K562 (cell line): Measurements from ENCODE around the gene SERGEF. TPM values are rescaled to one million over a fixed set of nuclear protein-coding genes. Genes with fewer than 3 reads are reported as not detected.

Source experiments
- ATAC-seq: fragments of 200-7000 bp; cut with Tn5 transposase; 3 replicates; pipeline ENCODE4 v1.9.1; 2020; ENCODE audit warnings: moderate library complexity
- BruUV-seq: library from RNA; stranded (reverse); fragments of 400-500 nt; replicated peaks from 2 replicates; lab custom pipeline; 2021; lab: Mats Ljungman, UMichigan
- CTCF ChIA-PET: fragments of 300-600 bp; formaldehyde crosslinking; extraction: SDS; loops from one replicate; lab custom pipeline; 2021; ENCODE audit warnings: low intra/inter-chr PET ratio; lab: Yijun Ruan, JAX
- POLR2A ChIA-PET: fragments of 300-600, 350-650 bp; sonication (Branson Sonifier 250); formaldehyde crosslinking; extraction: SDS; loops from one replicate; lab custom pipeline; 2021; ENCODE audit warnings: antibody characterized with exemption, inconsistent platforms; lab: Yijun Ruan, JAX
- DNase-seq, 4 experiments: peaks; one replicate each; pipeline versions ENCODE4 v3.0.0 to v3.0.0-alpha.2; 2011 to 2018; ENCODE audit warnings: low spot score in 3 of 4, mixed read lengths in 3 of 4; ENCODE audit errors: extremely low read depth in 1 of 4
- FAIRE-seq: peaks from 2 replicates; lab custom pipeline; 2011; peaks lifted over from hg19 to GRCh38; lab: Jason Lieb, UNC
- H2AFZ ChIP-seq: 2 replicates; pipeline ENCODE4 v1.6.0; 2011; ENCODE audit warnings: low read depth, low read length, control low read depth, inconsistent platforms
- H3K27ac ChIP-seq: fragments of 200-600 bp; 3 replicates; pipeline ENCODE4 v1.8.0; 2011; ENCODE audit warnings: low read depth, mild to moderate bottlenecking, control low read depth, inconsistent platforms, low read length, moderate library complexity, mixed read lengths; ENCODE audit errors: extremely low read depth
- H3K27me3 ChIP-seq, 2 experiments: fragments of 300-600 bp in 1 of 2; 2 replicates in 1 of 2; 3 replicates in 1 of 2; pipeline versions ENCODE4 v1.6.0 to v1.8.0; 2011; ENCODE audit warnings: inconsistent platforms in 2 of 2, low read length in 2 of 2, mild to moderate bottlenecking in 1 of 2, mixed read lengths in 1 of 2, moderate library complexity in 1 of 2; ENCODE audit not compliant: control insufficient read depth in 2 of 2, insufficient read depth in 2 of 2
- H3K36me3 ChIP-seq: fragments of 300-600 bp; 3 replicates; pipeline ENCODE4 v1.8.0; 2011; ENCODE audit warnings: mild to moderate bottlenecking, low read length, inconsistent platforms; ENCODE audit not compliant: control insufficient read depth, insufficient read depth
- H3K4me1 ChIP-seq, 2 experiments: fragments of 200-600 bp in 1 of 2; replicated peaks in 1 of 2; 2 replicates in 1 of 2; 3 replicates in 1 of 2; pipeline versions ENCODE4 v1.5.1 to v1.8.0; 2011; ENCODE audit warnings: inconsistent platforms in 2 of 2, low read length in 2 of 2, mild to moderate bottlenecking in 1 of 2, mixed read lengths in 1 of 2, moderate library complexity in 1 of 2; ENCODE audit not compliant: control insufficient read depth in 2 of 2, insufficient read depth in 2 of 2
- H3K4me2 ChIP-seq: 2 replicates; pipeline ENCODE4 v1.6.1; 2011; ENCODE audit warnings: low read length, control low read depth, inconsistent platforms, mixed read lengths; ENCODE audit not compliant: insufficient read depth
- H3K4me3 ChIP-seq: fragments of 200-600 bp; sonication (generic), shearing (Covaris generic); 2 replicates; pipeline ENCODE4 v1.5.1; 2016; ENCODE audit warnings: control low read depth, inconsistent platforms
- H3K79me2 ChIP-seq: fragments of 200-600 bp; 3 replicates; pipeline ENCODE4 v1.8.0; 2011; ENCODE audit warnings: low read length, inconsistent platforms; ENCODE audit not compliant: control insufficient read depth, insufficient read depth
- H3K9ac ChIP-seq, 2 experiments: 2 replicates each; pipeline versions ENCODE4 v1.6.0 to v1.6.1; 2011; ENCODE audit warnings: low read depth in 2 of 2, low read length in 2 of 2, control low read depth in 1 of 2, inconsistent platforms in 1 of 2, mild to moderate bottlenecking in 1 of 2, mixed read lengths in 1 of 2; ENCODE audit not compliant: insufficient read depth in 1 of 2
- H3K9me1 ChIP-seq: one replicate; pipeline ENCODE4 v1.6.0; 2011; ENCODE audit warnings: inconsistent platforms, mild to moderate bottlenecking, low read length, moderate library complexity; ENCODE audit not compliant: control insufficient read depth, insufficient read depth
- H3K9me3 ChIP-seq: replicated peaks from 2 replicates; pipeline ENCODE4 v1.5.1; 2011; ENCODE audit warnings: low read depth, low read length, inconsistent platforms; ENCODE audit not compliant: control insufficient read depth, insufficient read depth
- H4K20me1 ChIP-seq: replicated peaks from 2 replicates; pipeline ENCODE4 v1.6.1; 2011; ENCODE audit warnings: low read length, inconsistent platforms, mixed read lengths; ENCODE audit not compliant: control insufficient read depth, insufficient read depth
- BACH1 ChIP-seq: fragments of 200-800 bp; sonication (Bioruptor generic); IDR thresholded peaks from 2 replicates; pipeline ENCODE4 v1.6.1; 2016; ENCODE audit warnings: missing genetic modification characterization, missing compliant biosample characterization
- DDX20 ChIP-seq: fragments of 450-650 bp; IDR thresholded peaks from 2 replicates; pipeline ENCODE4 v1.6.1; 2016; ENCODE audit warnings: missing genetic modification characterization, low read depth, mild to moderate bottlenecking, missing compliant biosample characterization, moderate library complexity
- MEIS2 ChIP-seq: fragments of 450-650 bp; IDR thresholded peaks from 2 replicates; pipeline ENCODE4 v1.6.1; 2014; ENCODE audit warnings: mild to moderate bottlenecking; ENCODE audit not compliant: partially characterized antibody
- PHTF2 ChIP-seq: fragments of 250-450 bp; sonication (Bioruptor Pico); IDR thresholded peaks from 2 replicates; pipeline ENCODE4 v1.5.0; 2021; ENCODE audit warnings: mild to moderate bottlenecking
- ZNF592 ChIP-seq: fragments of 450-650 bp; IDR thresholded peaks from 2 replicates; pipeline ENCODE4 v1.6.1; 2017; ENCODE audit warnings: antibody characterized with exemption, mild to moderate bottlenecking
- in situ Hi-C: fragments of 300-500 bp; cut with MboI; formaldehyde crosslinking; loops from 4 replicates; pipeline ENCODE4 v1.15.0; 2018; ENCODE audit warnings: inconsistent platforms, mixed read lengths
- intact Hi-C: fragments of 100-400 bp; cut with micrococcal nuclease; formaldehyde crosslinking; loops from 2 replicates; pipeline ENCODE4 v1.14.2; 2022
- polyA plus RNA-seq, 8 experiments: library from polyadenylated mRNA; depleted of rRNA in 4 of 8; stranded (reverse) in 5 of 8; unstranded in 3 of 8; fragments of >200 nt; fragmentation: Nextera tagmentation in 2 of 8; fragmentation: Illumina TruSeq in 1 of 8; extraction: Ambion mirVana in 2 of 8; extraction: Trizol in 1 of 8; gene quantifications; 2 replicates each; pipeline versions ENCODE4 v1.2.1 to v1.2.3, GENCODE V29; 2011 to 2014; ENCODE audit warnings: inconsistent platforms in 1 of 8, missing spikeins in 1 of 8
- total RNA-seq, 7 experiments: library from RNA; depleted of rRNA in 6 of 7; stranded (reverse); fragments of >200 nt in 6 of 7; fragmentation: Illumina TruSeq in 2 of 7; extraction: Trizol in 2 of 7; gene quantifications; 2 replicates each; pipeline versions ENCODE4 v1.2.1 to v1.2.3, GENCODE V29; 2011 to 2021; ENCODE audit warnings: low replicate concordance in 1 of 7
- TF ChIP-seq, protein P1 (sequence below): fragments of 450-650 bp; IDR thresholded peaks from 2 replicates; pipeline ENCODE4 v1.6.1; 2016; ENCODE audit warnings: mild to moderate bottlenecking, moderate library complexity

The SERGEF gene
- total and polyA plus RNA-seq, 9 of the 15 experiments (the other 6 are each of a cell fraction or from before 2014, with no cell fraction given), result 10.2 to 28.0 (median 19.9) TPM

GRCh38 chr11:17967661-17968060, 45.2 kb downstream of the SERGEF start:
- no peaks in the 10 kb centered on the region for H3K79me2 ChIP-seq
- no peak for FAIRE-seq
- H3K27ac ChIP-seq, result no peak overlapping the region
- DNase-seq, result no peak
- in situ Hi-C loops (no loop called here), intact Hi-C loops (loop anchor here (10.0 kb wide), 1 partner anchor 63 kb away; no protein-coding TSS in a partner anchor)
- no peak for ATAC-seq
- no peaks in the 10 kb centered on the region for H3K4me1 ChIP-seq
- H4K20me1 ChIP-seq, result no peaks in the 10 kb centered on the region; the same call in 1 of the 2 replicates
- BruUV-seq, result no TSS peak
- no peaks in the 10 kb centered on the region for H3K9me1 ChIP-seq
- ChIA-PET POLR2A (interaction anchor here (1.0 to 1.4 kb wide), 3 partner anchors 11 to 334 kb away, joined by 3 to 4 read pairs (median 3); no protein-coding TSS in a partner anchor), CTCF (no interaction called here)
- H3K9me3 ChIP-seq, result no peaks in the 10 kb centered on the region
- no peak overlapping the region for H3K4me2 ChIP-seq
- no peak overlapping the region for H2AFZ ChIP-seq
- H3K36me3 ChIP-seq, result no peaks in the 10 kb centered on the region; the same call in 2 of the 3 replicates
- no peaks in the 10 kb centered on the region for H3K27me3 ChIP-seq
- no peak overlapping the region for H3K4me3 ChIP-seq
- no peak overlapping the region for H3K9ac ChIP-seq
- TF ChIP-seq MEIS2 (no peak), DDX20 (tag) (no peak), PHTF2 (CRISPR knock-in tag) (no peak), ZNF592 (no peak), BACH1 (tag) (no peak)
- TF ChIP-seq, protein P1, sequence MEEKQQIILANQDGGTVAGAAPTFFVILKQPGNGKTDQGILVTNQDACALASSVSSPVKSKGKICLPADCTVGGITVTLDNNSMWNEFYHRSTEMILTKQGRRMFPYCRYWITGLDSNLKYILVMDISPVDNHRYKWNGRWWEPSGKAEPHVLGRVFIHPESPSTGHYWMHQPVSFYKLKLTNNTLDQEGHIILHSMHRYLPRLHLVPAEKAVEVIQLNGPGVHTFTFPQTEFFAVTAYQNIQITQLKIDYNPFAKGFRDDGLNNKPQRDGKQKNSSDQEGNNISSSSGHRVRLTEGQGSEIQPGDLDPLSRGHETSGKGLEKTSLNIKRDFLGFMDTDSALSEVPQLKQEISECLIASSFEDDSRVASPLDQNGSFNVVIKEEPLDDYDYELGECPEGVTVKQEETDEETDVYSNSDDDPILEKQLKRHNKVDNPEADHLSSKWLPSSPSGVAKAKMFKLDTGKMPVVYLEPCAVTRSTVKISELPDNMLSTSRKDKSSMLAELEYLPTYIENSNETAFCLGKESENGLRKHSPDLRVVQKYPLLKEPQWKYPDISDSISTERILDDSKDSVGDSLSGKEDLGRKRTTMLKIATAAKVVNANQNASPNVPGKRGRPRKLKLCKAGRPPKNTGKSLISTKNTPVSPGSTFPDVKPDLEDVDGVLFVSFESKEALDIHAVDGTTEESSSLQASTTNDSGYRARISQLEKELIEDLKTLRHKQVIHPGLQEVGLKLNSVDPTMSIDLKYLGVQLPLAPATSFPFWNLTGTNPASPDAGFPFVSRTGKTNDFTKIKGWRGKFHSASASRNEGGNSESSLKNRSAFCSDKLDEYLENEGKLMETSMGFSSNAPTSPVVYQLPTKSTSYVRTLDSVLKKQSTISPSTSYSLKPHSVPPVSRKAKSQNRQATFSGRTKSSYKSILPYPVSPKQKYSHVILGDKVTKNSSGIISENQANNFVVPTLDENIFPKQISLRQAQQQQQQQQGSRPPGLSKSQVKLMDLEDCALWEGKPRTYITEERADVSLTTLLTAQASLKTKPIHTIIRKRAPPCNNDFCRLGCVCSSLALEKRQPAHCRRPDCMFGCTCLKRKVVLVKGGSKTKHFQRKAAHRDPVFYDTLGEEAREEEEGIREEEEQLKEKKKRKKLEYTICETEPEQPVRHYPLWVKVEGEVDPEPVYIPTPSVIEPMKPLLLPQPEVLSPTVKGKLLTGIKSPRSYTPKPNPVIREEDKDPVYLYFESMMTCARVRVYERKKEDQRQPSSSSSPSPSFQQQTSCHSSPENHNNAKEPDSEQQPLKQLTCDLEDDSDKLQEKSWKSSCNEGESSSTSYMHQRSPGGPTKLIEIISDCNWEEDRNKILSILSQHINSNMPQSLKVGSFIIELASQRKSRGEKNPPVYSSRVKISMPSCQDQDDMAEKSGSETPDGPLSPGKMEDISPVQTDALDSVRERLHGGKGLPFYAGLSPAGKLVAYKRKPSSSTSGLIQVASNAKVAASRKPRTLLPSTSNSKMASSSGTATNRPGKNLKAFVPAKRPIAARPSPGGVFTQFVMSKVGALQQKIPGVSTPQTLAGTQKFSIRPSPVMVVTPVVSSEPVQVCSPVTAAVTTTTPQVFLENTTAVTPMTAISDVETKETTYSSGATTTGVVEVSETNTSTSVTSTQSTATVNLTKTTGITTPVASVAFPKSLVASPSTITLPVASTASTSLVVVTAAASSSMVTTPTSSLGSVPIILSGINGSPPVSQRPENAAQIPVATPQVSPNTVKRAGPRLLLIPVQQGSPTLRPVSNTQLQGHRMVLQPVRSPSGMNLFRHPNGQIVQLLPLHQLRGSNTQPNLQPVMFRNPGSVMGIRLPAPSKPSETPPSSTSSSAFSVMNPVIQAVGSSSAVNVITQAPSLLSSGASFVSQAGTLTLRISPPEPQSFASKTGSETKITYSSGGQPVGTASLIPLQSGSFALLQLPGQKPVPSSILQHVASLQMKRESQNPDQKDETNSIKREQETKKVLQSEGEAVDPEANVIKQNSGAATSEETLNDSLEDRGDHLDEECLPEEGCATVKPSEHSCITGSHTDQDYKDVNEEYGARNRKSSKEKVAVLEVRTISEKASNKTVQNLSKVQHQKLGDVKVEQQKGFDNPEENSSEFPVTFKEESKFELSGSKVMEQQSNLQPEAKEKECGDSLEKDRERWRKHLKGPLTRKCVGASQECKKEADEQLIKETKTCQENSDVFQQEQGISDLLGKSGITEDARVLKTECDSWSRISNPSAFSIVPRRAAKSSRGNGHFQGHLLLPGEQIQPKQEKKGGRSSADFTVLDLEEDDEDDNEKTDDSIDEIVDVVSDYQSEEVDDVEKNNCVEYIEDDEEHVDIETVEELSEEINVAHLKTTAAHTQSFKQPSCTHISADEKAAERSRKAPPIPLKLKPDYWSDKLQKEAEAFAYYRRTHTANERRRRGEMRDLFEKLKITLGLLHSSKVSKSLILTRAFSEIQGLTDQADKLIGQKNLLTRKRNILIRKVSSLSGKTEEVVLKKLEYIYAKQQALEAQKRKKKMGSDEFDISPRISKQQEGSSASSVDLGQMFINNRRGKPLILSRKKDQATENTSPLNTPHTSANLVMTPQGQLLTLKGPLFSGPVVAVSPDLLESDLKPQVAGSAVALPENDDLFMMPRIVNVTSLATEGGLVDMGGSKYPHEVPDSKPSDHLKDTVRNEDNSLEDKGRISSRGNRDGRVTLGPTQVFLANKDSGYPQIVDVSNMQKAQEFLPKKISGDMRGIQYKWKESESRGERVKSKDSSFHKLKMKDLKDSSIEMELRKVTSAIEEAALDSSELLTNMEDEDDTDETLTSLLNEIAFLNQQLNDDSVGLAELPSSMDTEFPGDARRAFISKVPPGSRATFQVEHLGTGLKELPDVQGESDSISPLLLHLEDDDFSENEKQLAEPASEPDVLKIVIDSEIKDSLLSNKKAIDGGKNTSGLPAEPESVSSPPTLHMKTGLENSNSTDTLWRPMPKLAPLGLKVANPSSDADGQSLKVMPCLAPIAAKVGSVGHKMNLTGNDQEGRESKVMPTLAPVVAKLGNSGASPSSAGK, result no peak
